Thyroid gland (tissue), 4 donors: ENCODE results near the gene RAB3D.

Experiments used
- CTCF ChIP-seq, 6 experiments: fragments of 200-600 bp in 3 of 6; fragments of 450-650 bp in 3 of 6; sonication (generic) in 3 of 6; IDR thresholded peaks; one replicate each; pipeline ENCODE4 v1.5.1; 2016 to 2019; ENCODE audit warnings: antibody characterized with exemption in 6 of 6, mild to moderate bottlenecking in 2 of 6, inconsistent platforms in 1 of 6, moderate library complexity in 1 of 6
- POLR2A ChIP-seq, 2 donors: fragments of 450-650 bp; IDR thresholded peaks; one replicate each; pipeline ENCODE4 v1.6.1; 2017; ENCODE audit warnings: antibody characterized with exemption in 2 of 2, mild to moderate bottlenecking in 2 of 2, moderate library complexity in 1 of 2

- TF ChIP-seq POLR2A (IDR thresholded peaks at IDR 0.05): no peak
- no peak for TF ChIP-seq CTCF (IDR thresholded peaks at IDR 0.05)
These were observed 34.5 kb upstream of the RAB3D start for GRCh38 chr19:11373885-11374432.
